ENCODE results near the gene KCNJ6. TPM values are rescaled to one million over a fixed set of nuclear protein-coding genes. Genes with fewer than 3 reads are reported as not detected.
"Not testable (repeated sequence)": the region's sequence is repeated elsewhere in the genome, so short reads cannot be mapped to it uniquely, and the experiment has no call there.

KCNJ6 gene
- total RNA-seq, 1 donor from 2014 or later = not detected

- intact Hi-C loops (cut with DNase I) = no loop called here
- DNase-seq (ENCODE audit: low spot score) (no peak), ATAC-seq (no peak)
Measured at GRCh38 chr21:37758982-37759381, 157.3 kb downstream of the KCNJ6 start.

DNA sequence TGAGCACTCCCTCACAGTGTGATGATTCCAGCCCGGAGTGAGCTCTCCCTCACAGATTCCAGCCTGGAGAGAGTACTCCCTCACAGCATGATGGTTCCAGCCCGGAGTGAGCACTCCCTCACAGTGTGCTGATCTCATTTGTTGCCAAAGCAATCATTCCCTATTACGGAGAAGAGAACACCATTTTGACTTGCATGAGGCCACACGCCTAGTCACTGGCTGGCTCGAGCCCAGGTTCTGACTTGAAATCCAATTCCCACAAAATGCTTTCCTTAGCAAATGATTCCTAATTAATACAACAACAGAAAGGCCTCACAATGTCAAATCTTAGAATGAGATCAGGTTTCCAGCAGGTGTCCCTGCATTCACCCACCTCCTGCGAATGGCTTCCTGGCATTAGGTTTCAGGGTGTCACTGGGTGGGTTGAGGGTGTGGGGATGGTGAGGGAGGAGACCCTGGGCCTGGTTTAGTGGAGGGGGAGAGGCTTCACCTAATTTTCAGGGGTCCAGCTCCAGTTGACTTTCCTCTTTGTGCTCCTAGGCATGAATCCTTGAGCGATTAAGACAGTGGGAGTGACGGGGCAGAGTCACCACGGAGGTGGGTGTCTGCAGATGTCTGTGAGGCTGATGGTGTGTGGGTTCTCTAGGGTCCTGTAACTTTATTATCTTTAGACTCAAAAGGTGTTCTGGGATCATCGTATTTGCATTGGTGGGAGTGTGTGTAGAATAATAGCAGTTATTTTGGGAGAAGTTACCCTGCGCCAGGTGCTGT is 158.5 kb downstream of the KCNJ6 start:
- ATAC-seq (no peak), DNase-seq (ENCODE audit: low spot score) (no peak)
- intact Hi-C loops (cut with DNase I) = no loop called here

GRCh38 chr21:37753122-37753599 is 163.1 kb downstream of the KCNJ6 start:
- DNase-seq (ENCODE audit: low spot score) = no peak
- no peak for ATAC-seq
- intact Hi-C loops (cut with DNase I) = no loop called here

GRCh38 chr21:37751268-37751975 is 164.8 kb downstream of the KCNJ6 start:
- intact Hi-C loops (cut with DNase I) = no loop called here
- no peak for ATAC-seq
- no peak for DNase-seq (ENCODE audit: low spot score)

DNA sequence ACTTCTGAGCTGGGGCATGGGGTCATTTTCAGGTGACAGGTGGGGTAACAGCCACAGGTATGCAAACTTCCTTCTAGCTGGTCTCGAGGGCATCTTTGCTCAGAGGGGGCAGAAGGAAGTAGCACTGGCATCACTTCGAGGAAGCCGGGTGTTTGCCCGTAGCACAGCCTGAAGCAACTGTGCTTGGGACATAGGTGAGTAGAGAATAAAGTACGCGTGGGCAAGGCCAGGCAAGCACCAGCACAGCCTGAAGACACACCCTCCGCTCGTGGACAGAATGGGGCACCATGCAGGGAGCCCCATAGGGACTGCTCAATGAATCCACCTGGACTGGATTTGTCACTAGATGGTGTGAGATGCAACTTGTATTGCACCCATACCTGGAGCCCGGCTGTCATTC is 167.1 kb downstream of the KCNJ6 start:
- DNase-seq (ENCODE audit: low spot score) = no peak
- intact Hi-C loops (cut with DNase I) = no loop called here
- no peak for ATAC-seq

- intact Hi-C loops (cut with DNase I) = no loop called here
- DNase-seq (ENCODE audit: low spot score) (no peak), ATAC-seq (no peak)
Measured at GRCh38 chr21:37748351-37748750, 167.9 kb downstream of the KCNJ6 start.

- intact Hi-C loops (cut with DNase I) = no loop called here
- no peak for ATAC-seq
Measured at GRCh38 chr21:37746849-37747248, 169.4 kb downstream of the KCNJ6 start.

GRCh38 chr21:37744551-37744950 is 171.7 kb downstream of the KCNJ6 start:
- intact Hi-C loops (cut with DNase I) = no loop called here
- ATAC-seq = no peak
- no peak for DNase-seq (ENCODE audit: low spot score)

More at GRCh38 chr21:37746849-37747248, 169.4 kb downstream of the KCNJ6 start:
- DNase-seq (ENCODE audit: low spot score) = no peak

DNA sequence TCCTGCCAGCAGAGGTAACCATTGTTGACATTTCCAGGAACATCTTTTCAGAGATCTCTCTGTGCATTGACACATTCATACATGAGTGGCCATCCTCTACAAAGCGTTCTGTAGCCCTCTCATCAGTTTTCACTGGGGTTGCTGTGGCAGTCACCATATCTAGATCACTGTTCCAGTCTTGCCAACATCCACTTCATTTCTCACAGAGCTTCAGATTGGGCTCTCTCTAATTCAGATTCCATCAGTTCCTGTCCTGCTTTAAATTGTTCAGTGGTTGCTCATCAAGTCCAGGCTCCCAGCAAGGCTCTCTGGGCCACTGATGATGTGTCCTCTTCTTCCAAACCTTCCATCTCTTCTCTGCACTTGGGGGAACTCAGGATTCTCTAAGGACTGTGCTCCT is 173.7 kb downstream of the KCNJ6 start:
- DNase-seq (ENCODE audit: low spot score) (no peak), ATAC-seq (no peak)
- intact Hi-C loops (cut with DNase I) = no loop called here

GRCh38 chr21:37742115-37742514 is 174.1 kb downstream of the KCNJ6 start:
- intact Hi-C loops (cut with DNase I) = no loop called here
- ATAC-seq (no peak), DNase-seq (ENCODE audit: low spot score) (no peak)

GRCh38 chr21:37737996-37738395 is 178.3 kb downstream of the KCNJ6 start:
- ATAC-seq (no peak), DNase-seq (ENCODE audit: low spot score) (no peak)
- intact Hi-C loops (cut with DNase I) = no loop called here

- no peak for ATAC-seq
- DNase-seq (ENCODE audit: low spot score) = no peak
Measured at GRCh38 chr21:37737507-37737906, 178.8 kb downstream of the KCNJ6 start.

GRCh38 chr21:37734846-37735245 is 181.4 kb downstream of the KCNJ6 start:
- ATAC-seq = no peak
- DNase-seq (ENCODE audit: low spot score) = no peak
- intact Hi-C loops (cut with DNase I) = no loop called here

More at GRCh38 chr21:37737507-37737906, 178.8 kb downstream of the KCNJ6 start:
- intact Hi-C loops (cut with DNase I) = no loop called here

DNA sequence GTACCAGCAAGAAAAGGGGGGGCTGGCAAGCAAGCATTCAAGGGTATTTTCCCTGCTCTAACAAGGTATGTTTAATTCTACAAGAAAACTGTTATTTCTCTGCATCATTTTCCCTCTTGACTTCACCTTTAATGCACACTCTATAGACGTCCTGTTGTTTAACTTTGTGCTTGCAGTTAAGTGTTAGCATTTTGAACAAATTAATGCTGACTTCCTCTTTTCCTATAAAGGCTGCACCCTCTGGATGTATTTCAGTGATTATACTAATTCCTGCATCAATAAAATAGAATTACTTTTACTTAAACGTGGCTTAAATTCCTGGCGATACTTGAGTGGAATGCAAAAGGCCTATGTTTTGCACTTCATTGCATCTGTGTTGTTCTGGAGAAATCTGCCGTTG is 183.3 kb downstream of the KCNJ6 start:
- no peak for ATAC-seq
- no peak for DNase-seq (ENCODE audit: low spot score)
- intact Hi-C loops (cut with DNase I) = no loop called here

DNA sequence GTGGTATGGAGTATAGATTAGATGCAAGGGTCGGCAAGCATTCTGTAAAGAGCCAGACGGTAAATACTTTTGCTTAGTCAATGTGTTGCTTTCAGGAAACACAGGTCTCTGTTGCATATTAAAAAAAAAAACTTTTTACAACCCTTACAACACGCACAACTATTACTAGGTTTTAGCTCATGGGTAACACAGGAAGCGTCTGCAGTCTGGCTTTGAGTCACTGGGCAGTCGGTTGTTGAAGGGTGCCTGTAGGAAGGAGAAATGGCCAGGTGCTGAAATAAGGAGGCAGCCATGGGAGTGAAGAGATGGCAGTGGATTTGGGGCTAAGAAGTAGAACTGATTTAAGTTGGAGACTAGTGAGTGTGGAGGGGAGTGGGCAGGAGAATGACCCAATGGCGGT is 192.1 kb downstream of the KCNJ6 start:
- intact Hi-C loops (cut with DNase I) = no loop called here
- ATAC-seq = no peak
- DNase-seq (ENCODE audit: low spot score) = no peak

DNA sequence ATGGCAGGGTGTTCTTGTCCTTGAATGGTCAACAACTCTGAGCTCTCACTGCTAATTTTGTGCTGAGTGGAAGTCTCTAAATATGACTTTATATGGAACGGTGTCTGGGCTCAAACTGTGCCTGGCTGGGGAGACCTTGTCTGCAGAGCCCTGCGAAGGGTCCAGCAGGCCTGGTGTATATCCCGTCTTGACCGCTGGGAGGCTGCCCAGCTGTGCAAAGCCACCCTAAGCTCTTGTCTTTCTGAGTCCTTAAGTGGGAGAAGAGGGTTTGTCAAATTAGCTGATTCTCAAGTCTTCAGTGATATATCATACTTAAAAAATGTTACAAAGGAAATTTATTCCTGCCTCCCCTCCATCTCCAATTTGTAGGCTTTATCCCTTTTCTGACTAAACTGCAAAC is 198.7 kb downstream of the KCNJ6 start:
- ATAC-seq = no peak
- DNase-seq (ENCODE audit: low spot score) = no peak
- intact Hi-C loops (cut with DNase I) = no loop called here

DNA sequence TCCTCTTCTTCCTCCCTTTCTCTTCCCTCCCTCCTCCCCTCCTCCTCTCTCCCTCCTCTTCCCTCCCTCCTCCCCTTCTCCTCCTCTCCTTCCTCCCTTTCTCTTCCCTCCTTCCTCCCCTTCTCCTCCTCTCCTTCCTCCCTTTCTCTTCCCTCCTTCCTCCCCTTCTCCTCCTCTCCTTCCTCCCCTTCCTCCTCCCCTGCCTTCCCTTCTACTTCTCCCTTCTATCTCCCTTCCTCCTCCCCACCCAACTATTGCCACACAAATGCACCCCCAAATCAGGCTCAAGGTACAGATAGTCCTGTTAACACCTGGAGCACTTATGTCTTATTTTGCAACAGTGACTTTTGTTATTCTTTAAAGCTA is 203.7 kb downstream of the KCNJ6 start:
- ATAC-seq; DNase-seq (ENCODE audit: low spot score): not testable (repeated sequence)
- intact Hi-C loops (cut with DNase I) = loop anchor here (5.0 kb wide), 2 partner anchors 415 to 1300 kb away; no protein-coding TSS in a partner anchor

- DNase-seq (ENCODE audit: low spot score) = peak; percentile 69
- intact Hi-C loops (cut with DNase I) = loop anchor here (5.0 kb wide), 2 partner anchors 415 to 1300 kb away; no protein-coding TSS in a partner anchor
- ATAC-seq = peak; percentile 79
Measured at GRCh38 chr21:37711836-37712568, 204.3 kb downstream of the KCNJ6 start.

DNA sequence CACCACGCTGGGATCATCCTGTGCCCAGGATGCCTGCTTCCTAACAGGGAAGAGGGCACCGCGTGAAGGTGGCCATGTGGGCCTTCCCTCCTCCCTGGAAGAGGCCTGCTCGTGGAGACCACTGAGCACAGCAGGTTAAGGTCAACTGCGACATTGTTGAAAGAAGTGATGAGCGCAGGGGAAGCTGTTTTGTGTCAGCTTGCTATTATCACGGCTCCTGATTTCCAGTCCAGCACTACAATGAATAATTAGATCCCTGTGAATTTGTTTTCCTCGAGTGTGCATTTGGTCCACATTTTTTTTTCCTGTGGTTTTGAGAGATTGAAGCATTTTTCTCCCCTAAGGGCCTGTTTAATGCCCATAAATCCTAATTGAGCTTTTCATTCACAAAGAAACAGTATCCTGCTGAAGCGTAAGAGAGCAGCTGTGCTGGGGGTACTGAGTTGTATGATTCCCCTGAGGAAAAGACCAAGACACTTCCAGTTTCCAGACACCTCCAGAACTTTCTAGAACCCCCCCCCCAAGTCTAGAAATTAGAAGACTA is 204.9 kb downstream of the KCNJ6 start:
- intact Hi-C loops (cut with DNase I) = loop anchor here (5.0 kb wide), 2 partner anchors 416 to 1299 kb away; no protein-coding TSS in a partner anchor
- ATAC-seq = no peak

More for the DNA sequence above, 204.9 kb downstream of the KCNJ6 start:
- no peak for DNase-seq (ENCODE audit: low spot score)
